Middle frontal gyrus (tissue), 1 donor: Measurements from ENCODE around the gene DET1.
"Not testable (repeated sequence)": the region's sequence is repeated elsewhere in the genome, so short reads cannot be mapped to it uniquely, and the experiment has no call there.

ENCODE experiments used
- DNase-seq: peaks from one replicate; pipeline ENCODE4 v3.0.0-alpha.2; 2015; ENCODE audit warnings: low spot score; ENCODE audit errors: extremely low spot score

The DET1 gene

DNA sequence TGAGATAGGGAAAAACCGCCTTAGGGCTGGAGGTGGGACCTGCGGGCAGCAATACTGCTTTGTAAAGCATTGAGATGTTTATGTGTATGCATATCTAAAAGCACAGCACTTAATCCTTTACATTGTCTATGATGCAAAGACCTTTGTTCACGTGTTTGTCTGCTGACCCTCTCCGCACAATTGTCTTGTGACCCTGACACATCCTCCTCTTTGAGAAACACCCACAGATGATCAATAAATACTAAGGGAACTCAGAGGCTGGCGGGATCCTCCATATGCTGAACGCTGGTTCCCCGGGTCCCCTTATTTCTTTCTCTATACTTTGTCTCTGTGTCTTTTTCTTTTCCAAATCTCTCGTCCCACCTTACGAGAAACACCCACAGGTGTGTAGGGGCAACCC lies 5.4 kb downstream of the DET1 start:
- not testable (repeated sequence) for DNase-seq

- DNase-seq, result not testable (repeated sequence)
Observed at GRCh38 chr15:88540350-88540749, 6.1 kb downstream of the DET1 start.

DNA sequence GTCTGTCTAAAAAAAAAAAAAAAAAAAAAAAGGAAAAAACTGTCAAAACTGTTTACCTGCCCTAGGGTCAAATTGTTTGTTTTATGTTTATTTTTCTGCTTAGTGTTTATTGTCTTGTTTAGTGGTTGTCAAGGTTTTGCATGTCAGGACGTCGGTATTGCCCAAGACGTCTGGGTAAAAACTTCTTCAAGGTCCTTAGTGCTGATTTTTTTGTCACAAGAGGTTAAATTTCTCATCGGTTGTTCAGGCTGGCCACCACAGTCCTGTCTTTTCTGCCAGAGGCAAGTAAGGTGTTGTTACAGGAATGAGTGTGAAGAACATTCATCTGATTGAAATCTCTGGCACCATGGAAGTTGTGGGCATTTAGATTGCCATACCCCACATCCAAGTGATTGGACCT lies 7.0 kb downstream of the DET1 start:
- DNase-seq, result no peak

GRCh38 chr15:88538972-88539371 lies 7.5 kb downstream of the DET1 start:
- DNase-seq, result no peak

GRCh38 chr15:88537591-88538317 lies 8.7 kb downstream of the DET1 start:
- DNase-seq, result no peak

DNA sequence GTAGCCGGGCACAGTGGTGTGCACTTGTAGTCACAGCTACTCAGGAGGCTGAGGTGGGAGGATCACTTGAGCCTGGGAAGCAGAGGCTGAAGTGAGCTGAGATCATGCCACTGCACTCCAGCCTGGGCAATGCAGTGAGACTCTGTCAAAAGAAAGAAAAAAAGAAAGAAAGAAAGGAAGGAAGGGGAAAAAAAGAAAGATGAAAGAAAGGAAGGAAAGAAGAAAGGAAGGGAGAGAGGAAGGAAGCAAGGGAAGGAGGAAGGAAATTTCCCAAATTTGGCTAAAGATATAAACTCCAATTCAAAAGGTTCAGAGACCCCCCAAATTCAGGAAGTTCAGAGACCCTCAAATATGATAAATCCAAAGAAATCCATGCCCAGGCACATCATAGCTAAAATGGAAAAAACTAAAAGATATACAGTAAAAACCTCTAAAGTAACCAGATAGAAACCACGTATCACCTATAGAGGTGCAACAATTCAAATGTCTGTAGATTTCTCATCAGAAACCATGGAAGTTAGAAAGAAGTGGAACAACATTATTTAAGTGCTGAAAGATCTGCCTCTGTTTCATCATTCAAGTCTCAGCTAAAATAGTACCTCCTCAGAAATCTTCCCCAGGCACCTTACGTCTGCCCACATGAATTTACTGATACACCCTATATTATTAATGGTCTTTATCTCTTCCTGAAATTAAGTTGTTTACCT lies 10.7 kb downstream of the DET1 start:
- no peak for DNase-seq

GRCh38 chr15:88535100-88535499 lies 11.4 kb downstream of the DET1 start:
- DNase-seq, result no peak

DNA sequence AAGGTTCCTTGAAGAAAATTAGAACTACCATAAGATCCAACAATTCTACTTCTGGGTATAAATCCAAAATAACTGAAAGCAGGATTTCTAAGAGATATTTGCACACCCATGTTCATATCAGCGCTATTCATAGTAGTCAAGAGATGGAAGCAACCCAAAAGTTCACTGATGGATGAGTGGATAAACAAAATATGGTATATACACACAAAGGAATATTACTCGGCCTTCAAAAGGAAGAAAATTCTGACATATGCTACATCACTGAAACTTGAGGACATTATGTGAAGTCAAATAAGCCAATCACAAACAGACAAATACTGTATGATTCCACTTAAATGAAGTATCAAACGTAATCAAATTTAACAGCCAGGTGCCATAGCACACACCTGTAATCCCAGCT lies 13.1 kb downstream of the DET1 start:
- no peak for DNase-seq

GRCh38 chr15:88529021-88529630 lies 17.4 kb downstream of the DET1 start:
- no peak for DNase-seq

DNA sequence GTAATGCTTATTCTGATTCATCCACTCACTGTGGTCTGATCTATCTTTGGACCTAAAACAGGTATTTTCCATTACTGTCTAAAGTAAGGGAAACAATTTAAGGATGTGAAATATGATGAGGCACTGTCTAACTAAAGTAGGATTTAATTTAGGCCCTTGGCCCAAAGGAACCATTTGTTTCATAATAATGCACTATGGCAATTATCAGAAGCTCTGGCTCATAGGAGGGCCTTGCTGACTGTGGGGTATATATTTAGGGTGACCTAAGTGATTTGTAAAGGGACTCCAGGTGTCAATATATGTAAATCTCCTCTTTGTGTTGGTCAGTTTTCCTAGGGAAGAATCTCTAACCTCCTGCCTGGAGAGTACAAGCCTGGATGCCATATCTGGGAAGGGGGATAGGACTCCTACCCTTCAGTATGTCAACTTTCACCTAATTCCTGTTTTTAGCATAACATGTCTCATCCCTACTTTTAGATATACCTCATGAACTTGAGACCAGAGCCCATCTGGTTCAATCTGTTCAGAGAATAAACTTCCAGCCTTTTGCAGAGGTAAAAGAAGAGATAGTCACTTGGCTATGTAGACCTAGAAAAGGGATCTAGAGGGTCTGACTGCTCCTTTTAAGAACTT lies 20.1 kb downstream of the DET1 start:
- DNase-seq, result no peak

DNA sequence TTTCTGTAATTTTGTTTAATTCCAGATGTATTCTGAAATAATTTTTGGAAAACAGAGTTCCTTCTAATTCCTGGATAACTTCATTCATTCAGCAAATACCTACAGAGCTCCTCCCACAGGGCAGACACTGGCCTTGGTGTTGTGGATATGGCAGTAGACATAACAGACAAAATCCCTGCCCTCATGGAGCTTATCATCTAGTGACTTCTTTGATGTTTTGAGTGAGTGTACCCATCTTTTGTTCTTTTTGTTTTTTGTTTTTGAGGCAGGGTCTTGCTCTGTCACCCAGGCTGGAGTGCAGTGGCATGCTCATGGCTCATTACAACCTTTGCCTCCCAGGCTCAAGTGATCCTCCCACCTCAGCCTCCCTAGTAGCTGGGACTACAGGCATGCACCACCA lies 21.1 kb downstream of the DET1 start:
- DNase-seq, result no peak

- not testable (repeated sequence) for DNase-seq
Observed at GRCh38 chr15:88524094-88524493, 22.4 kb downstream of the DET1 start.

DNA sequence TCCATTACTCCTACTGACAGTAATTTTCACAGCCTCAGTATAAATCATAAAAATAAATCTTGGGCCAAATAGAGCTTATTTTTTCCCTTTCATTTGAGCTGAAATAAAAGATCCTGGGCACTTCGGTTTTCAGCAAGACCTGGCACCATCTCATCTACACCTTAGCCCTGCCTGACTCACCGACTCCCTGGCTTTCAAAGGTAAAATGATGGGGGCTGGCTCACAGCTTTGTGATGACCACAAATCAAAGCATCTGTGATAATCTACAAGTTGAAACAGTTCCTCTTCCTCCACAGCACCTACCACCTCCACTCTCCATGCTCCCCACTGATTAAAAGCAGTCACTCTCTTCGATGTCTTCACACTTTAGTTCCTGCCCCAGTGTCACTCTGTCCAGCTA lies 27.6 kb downstream of the DET1 start:
- DNase-seq, result no peak

DNA sequence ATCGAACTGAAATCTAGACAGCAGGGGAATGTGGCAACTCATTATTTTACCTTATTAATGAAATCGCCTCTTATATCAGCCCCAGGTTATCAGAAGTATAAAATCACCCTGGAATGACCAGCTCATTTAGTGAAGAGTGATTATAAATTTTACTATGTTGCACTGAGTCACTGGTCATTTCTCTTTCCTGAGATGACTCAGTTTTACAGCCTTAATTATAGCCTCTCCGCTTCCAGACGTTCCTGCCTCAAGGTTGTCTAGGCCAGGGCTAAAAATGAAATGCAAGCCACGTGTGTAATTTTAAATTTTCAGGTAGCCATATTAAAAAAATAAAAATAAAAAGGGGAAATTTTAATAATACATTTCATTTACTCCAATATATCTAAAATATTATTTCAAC lies 33.3 kb downstream of the DET1 start:
- no peak for DNase-seq

DNA sequence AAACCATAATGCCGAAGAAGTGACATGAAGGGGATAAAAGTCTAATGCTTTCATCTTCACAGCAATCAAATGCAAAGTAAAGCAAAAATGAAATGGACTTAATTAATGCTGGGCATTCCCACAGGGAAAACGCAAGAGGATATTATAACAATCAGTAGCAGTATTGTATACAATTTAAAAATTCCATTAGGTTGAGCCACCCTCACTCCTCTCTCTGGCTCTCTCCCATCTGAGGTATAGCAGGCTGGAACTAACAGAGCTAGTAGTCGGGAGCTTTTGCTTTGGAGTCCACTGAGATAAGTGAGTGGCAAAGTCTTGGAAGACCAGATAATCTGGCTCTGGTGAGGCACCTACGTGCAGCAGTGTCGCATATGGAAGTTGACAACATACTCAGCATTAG lies 33.9 kb downstream of the DET1 start:
- no peak for DNase-seq

DNA sequence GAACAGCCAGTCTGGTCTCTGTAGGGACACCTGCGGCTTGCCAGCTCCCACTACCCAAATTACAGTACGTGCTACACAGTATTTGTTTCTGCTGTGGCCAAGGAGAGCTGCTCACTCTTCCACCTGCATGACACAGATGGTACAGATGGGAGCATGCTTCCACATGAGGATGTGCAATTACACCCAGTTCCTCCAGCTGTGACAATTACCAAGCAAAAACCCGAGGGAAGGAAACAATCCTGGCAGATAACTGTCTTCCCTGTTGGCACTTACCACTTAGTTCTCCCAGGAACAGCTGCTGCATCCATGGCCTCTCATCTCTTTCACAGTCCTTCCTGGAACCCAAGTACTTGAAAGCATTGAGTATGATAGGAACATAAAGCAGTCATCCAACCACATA lies 34.4 kb downstream of the DET1 start:
- no peak for DNase-seq

DNA sequence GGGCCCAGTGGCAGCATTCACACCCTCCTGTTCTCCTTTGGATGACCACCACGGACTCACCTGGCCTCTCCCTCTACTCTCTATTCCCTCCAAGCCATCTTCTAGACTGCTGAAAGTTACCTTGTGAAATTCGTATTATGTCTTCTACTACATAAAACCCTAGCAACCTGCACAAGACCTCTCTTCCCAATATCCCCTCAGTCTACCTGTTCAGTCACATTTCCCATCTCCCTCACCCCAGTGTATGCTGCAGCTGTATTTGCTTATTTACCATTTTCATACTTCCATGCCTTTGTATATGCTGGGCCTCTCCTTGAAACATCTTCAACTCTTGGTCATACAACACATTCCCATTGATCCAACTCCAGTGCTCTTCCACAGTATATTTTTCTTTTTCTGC lies 35.3 kb downstream of the DET1 start:
- DNase-seq, result no peak

- no peak for DNase-seq
Observed at GRCh38 chr15:88509964-88510363, 36.5 kb downstream of the DET1 start.

- no peak for DNase-seq
Observed at GRCh38 chr15:88509321-88509720, 37.2 kb downstream of the DET1 start.

DNA sequence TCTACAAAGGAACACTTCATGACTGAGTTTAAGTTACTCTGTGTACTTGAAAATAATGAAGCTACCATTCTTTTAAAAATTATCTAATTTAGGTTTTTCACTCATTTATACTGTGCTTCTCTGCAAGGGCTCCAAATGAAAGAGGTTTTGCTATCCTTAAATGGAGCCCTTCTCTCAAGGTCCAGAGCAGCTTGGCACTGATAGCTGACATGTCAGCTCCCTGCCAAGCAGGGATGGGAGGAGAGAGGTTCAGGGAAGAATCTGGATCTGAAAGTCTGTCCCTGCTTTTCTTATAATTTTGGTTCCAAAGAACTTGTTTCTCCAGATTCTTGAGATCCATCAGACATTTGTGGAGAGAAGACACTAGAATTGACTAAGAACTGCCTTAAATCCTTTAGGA lies 39.9 kb downstream of the DET1 start:
- DNase-seq, result no peak

GRCh38 chr15:88505721-88506120 lies 40.8 kb downstream of the DET1 start:
- DNase-seq, result no peak

GRCh38 chr15:88504445-88504844 lies 42.0 kb downstream of the DET1 start:
- no peak for DNase-seq
